Spleen (tissue), 7 donors: ENCODE measurements around the gene NPAS4.

Experiments
- CTCF ChIP-seq, 11 experiments: fragments of 200-600 bp in 7 of 11; fragments of 450-650 bp in 4 of 11; sonication (generic) in 4 of 11; IDR thresholded peaks in 8 of 11; conservative IDR thresholded peaks in 3 of 11; 1 replicate in 7 of 11; 2 replicates in 4 of 11; pipeline versions ENCODE4 v1.4.0 to v1.8.0; 2016 to 2021; ENCODE audit warnings: antibody characterized with exemption in 11 of 11, inconsistent platforms in 4 of 11, mild to moderate bottlenecking in 1 of 11
- POLR2A ChIP-seq, 3 donors: fragments of 450-650 bp; IDR thresholded peaks; one replicate each; pipeline ENCODE4 v1.5.1; 2017; ENCODE audit warnings: antibody characterized with exemption in 3 of 3, mild to moderate bottlenecking in 1 of 3
- donor health status: DM: no; HTN: no; CAD: no; lungs with moderate emphysema.
- donor health status: DM: no; HTN: no; CAD: no.
- donor health status: DM: no; HTN: no; CAD: no.

- TF ChIP-seq CTCF (IDR thresholded peaks at IDR 0.05 in 8 of 11, conservative IDR thresholded peaks at IDR 0.05 in 3 of 11) (no peak), POLR2A (IDR thresholded peaks at IDR 0.05) (no peak)
Observed at GRCh38 chr11:66457826-66458225, 37.0 kb downstream of the NPAS4 start.
